CD4-positive, CD25-positive, alpha-beta regulatory T cell (primary cell): ENCODE data around the gene MICAL2. TPM values are rescaled to one million over a fixed set of nuclear protein-coding genes. Genes with fewer than 3 reads are reported as not detected.

Experiments
- ATAC-seq, 2 donors: fragments of 150-1000 bp; cut with Tn5 transposase; one replicate each; pipeline ENCODE4 v1.10.0; 2021; ENCODE audit warnings: low read depth in 2 of 2, moderate number of reproducible peaks in 2 of 2, moderate library complexity in 1 of 2
- DNase-seq, 3 donors: peaks; one replicate each; pipeline versions ENCODE4 v3.0.0 to v3.0.0-alpha.2; 2012 to 2022; ENCODE audit warnings: mixed read lengths in 1 of 3
- H3K27ac ChIP-seq: one replicate; pipeline ENCODE4 v1.7.0; 2013; ENCODE audit warnings: mild to moderate bottlenecking, low read length; ENCODE audit not compliant: insufficient read depth, poor library complexity, severe bottlenecking
- H3K27me3 ChIP-seq: one replicate; pipeline ENCODE4 v1.7.0; 2013; ENCODE audit warnings: low read length; ENCODE audit not compliant: control insufficient read depth, insufficient read depth
- H3K36me3 ChIP-seq: one replicate; pipeline ENCODE4 v1.7.0; 2013; ENCODE audit warnings: mild to moderate bottlenecking, low read length, moderate library complexity; ENCODE audit not compliant: control insufficient read depth, insufficient read depth
- H3K4me1 ChIP-seq: 2 replicates; pipeline ENCODE4 v1.7.0; 2013; ENCODE audit warnings: mild to moderate bottlenecking, low read length; ENCODE audit not compliant: insufficient read depth, control insufficient read depth, poor library complexity, severe bottlenecking
- H3K4me3 ChIP-seq: one replicate; pipeline ENCODE4 v1.7.0; 2013; ENCODE audit warnings: low read depth, mild to moderate bottlenecking, low read length, moderate library complexity
- H3K9me3 ChIP-seq, 2 experiments: 1 replicate in 1 of 2; 2 replicates in 1 of 2; pipeline ENCODE4 v1.7.0; 2013; ENCODE audit warnings: low read length in 2 of 2, mild to moderate bottlenecking in 1 of 2, moderate library complexity in 1 of 2; ENCODE audit not compliant: control insufficient read depth in 2 of 2
- H3K27ac Mint-ChIP-seq, 3 donors: one replicate each; pipeline ENCODE4 v1.8.0; 2020 to 2022; ENCODE audit warnings: mild to moderate bottlenecking in 3 of 3, mixed read lengths in 3 of 3, moderate library complexity in 2 of 3
- H3K27me3 Mint-ChIP-seq: one replicate; pipeline ENCODE4 v1.8.0; 2022; ENCODE audit warnings: mild to moderate bottlenecking, mixed read lengths
- H3K36me3 Mint-ChIP-seq: one replicate; pipeline ENCODE4 v1.8.0; 2020; ENCODE audit warnings: mixed read lengths
- H3K4me1 Mint-ChIP-seq, 4 donors: one replicate each; pipeline ENCODE4 v1.8.0; 2020 to 2022; ENCODE audit warnings: mixed read lengths in 4 of 4, mild to moderate bottlenecking in 1 of 4
- H3K4me3 Mint-ChIP-seq, 4 donors: one replicate each; pipeline ENCODE4 v1.8.0; 2020 to 2022; ENCODE audit warnings: mild to moderate bottlenecking in 4 of 4, mixed read lengths in 4 of 4, moderate library complexity in 3 of 4
- H3K9me3 Mint-ChIP-seq, 7 donors: one replicate each; pipeline ENCODE4 v1.8.0; 2020 to 2022; ENCODE audit warnings: mixed read lengths in 7 of 7, mild to moderate bottlenecking in 3 of 7, moderate library complexity in 2 of 7
- polyA plus RNA-seq, 4 donors: library from polyadenylated mRNA; unstranded; fragments of 300-500 nt; fragmentation: Illumina TruSeq; gene quantifications; one replicate each; pipeline ENCODE4 v1.2.3, GENCODE V29; 2021
- total RNA-seq: library from RNA; stranded (reverse); gene quantifications from one replicate; pipeline ENCODE4 v1.2.3, GENCODE V29; 2022

The MICAL2 gene
- total and polyA plus RNA-seq, 5 donors from 2014 or later = 15.9 to 67.5 (median 24.4) TPM

- Mint-ChIP-seq H3K4me3 (no peak overlapping the region), H3K9me3 (peaks cover 0 to 3% (median 0%) of the 10 kb centered on the region in 7 donors), H3K4me1 (no peaks in the 10 kb centered on the region), H3K27me3 (peaks cover 14% of the 10 kb centered on the region), H3K27ac (no peak overlapping the region), H3K36me3 (no peaks in the 10 kb centered on the region)
- DNase-seq = no peak
- no peak overlapping the region for H3K4me3 ChIP-seq
- no peak overlapping the region for H3K27ac ChIP-seq
- H3K36me3 ChIP-seq = no peaks in the 10 kb centered on the region
- no peaks in the 10 kb centered on the region for H3K4me1 ChIP-seq
- H3K27me3 ChIP-seq = no peaks in the 10 kb centered on the region
- no peaks in the 10 kb centered on the region for H3K9me3 ChIP-seq
- no peak for ATAC-seq
These were observed 35.7 kb upstream of the MICAL2 start for GRCh38 chr11:12074529-12075195.

- no peak overlapping the region for H3K27ac ChIP-seq
- Mint-ChIP-seq H3K9me3 (peaks cover 0 to 3% (median 0%) of the 10 kb centered on the region in 7 donors), H3K27ac (no peak overlapping the region), H3K36me3 (no peaks in the 10 kb centered on the region), H3K27me3 (peaks cover 14% of the 10 kb centered on the region), H3K4me1 (no peaks in the 10 kb centered on the region), H3K4me3 (no peak overlapping the region)
- no peak overlapping the region for H3K4me3 ChIP-seq
- H3K27me3 ChIP-seq = no peaks in the 10 kb centered on the region
- DNase-seq = no peak
- no peaks in the 10 kb centered on the region for H3K36me3 ChIP-seq
- ATAC-seq = no peak
- H3K9me3 ChIP-seq = no peaks in the 10 kb centered on the region
- H3K4me1 ChIP-seq = no peaks in the 10 kb centered on the region
These were observed 35.1 kb upstream of the MICAL2 start for GRCh38 chr11:12075291-12075690.

GRCh38 chr11:12075822-12076821 is 34.3 kb upstream of the MICAL2 start:
- Histone ChIP-seq H3K27ac (no peak overlapping the region), H3K9me3 (no peaks in the 10 kb centered on the region), H3K4me1 (no peaks in the 10 kb centered on the region), H3K27me3 (no peaks in the 10 kb centered on the region), H3K4me3 (no peak overlapping the region), H3K36me3 (no peaks in the 10 kb centered on the region)
- H3K4me3 Mint-ChIP-seq = no peak overlapping the region
- H3K9me3 Mint-ChIP-seq = peaks cover 0 to 3% (median 0%) of the 10 kb centered on the region in 7 donors
- ATAC-seq (no peak), DNase-seq (no peak)
- peaks cover 14% of the 10 kb centered on the region for H3K27me3 Mint-ChIP-seq
- no peaks in the 10 kb centered on the region for H3K4me1 Mint-ChIP-seq
- H3K27ac Mint-ChIP-seq = peak overlapping the region in 1 of 3 donors; percentile 39
- H3K36me3 Mint-ChIP-seq = no peaks in the 10 kb centered on the region

- H3K9me3 ChIP-seq = no peaks in the 10 kb centered on the region
These were observed 33.4 kb upstream of the MICAL2 start for GRCh38 chr11:12076840-12077534.

GRCh38 chr11:12077535-12078280 is 32.7 kb upstream of the MICAL2 start:
- Mint-ChIP-seq H3K4me1 (no peaks in the 10 kb centered on the region), H3K27ac (no peak overlapping the region), H3K36me3 (no peaks in the 10 kb centered on the region), H3K9me3 (peaks cover 0 to 2% (median 0%) of the 10 kb centered on the region in 7 donors), H3K27me3 (peaks cover 14% of the 10 kb centered on the region), H3K4me3 (no peak overlapping the region)
- no peak overlapping the region for H3K4me3 ChIP-seq
- H3K27ac ChIP-seq = no peak overlapping the region
- H3K27me3 ChIP-seq = no peaks in the 10 kb centered on the region
- ATAC-seq = no peak
- no peaks in the 10 kb centered on the region for H3K36me3 ChIP-seq
- DNase-seq = no peak
- no peaks in the 10 kb centered on the region for H3K9me3 ChIP-seq
- H3K4me1 ChIP-seq = no peaks in the 10 kb centered on the region

More at GRCh38 chr11:12076840-12077534, 33.4 kb upstream of the MICAL2 start:
- H3K4me3 ChIP-seq = no peak overlapping the region
- ATAC-seq (no peak), DNase-seq (no peak)
- H3K27me3 Mint-ChIP-seq = peaks cover 14% of the 10 kb centered on the region
- H3K36me3 Mint-ChIP-seq = no peaks in the 10 kb centered on the region
- H3K27ac ChIP-seq = no peak overlapping the region
- peaks cover 0 to 3% (median 0%) of the 10 kb centered on the region in 7 donors for H3K9me3 Mint-ChIP-seq
- H3K27ac Mint-ChIP-seq = no peak overlapping the region
- H3K4me1 Mint-ChIP-seq = no peaks in the 10 kb centered on the region
- no peaks in the 10 kb centered on the region for H3K36me3 ChIP-seq
- no peaks in the 10 kb centered on the region for H3K4me1 ChIP-seq
- H3K27me3 ChIP-seq = no peaks in the 10 kb centered on the region
- no peak overlapping the region for H3K4me3 Mint-ChIP-seq

GRCh38 chr11:12079726-12080556 is 30.4 kb upstream of the MICAL2 start:
- Mint-ChIP-seq H3K36me3 (no peaks in the 10 kb centered on the region), H3K27ac (no peak overlapping the region), H3K4me3 (no peak overlapping the region), H3K27me3 (peaks cover 14% of the 10 kb centered on the region), H3K9me3 (no peaks in the 10 kb centered on the region), H3K4me1 (peaks cover 0 to 4% (median 0%) of the 10 kb centered on the region in 4 donors)
- Histone ChIP-seq H3K9me3 (no peaks in the 10 kb centered on the region), H3K4me1 (no peaks in the 10 kb centered on the region), H3K36me3 (no peaks in the 10 kb centered on the region), H3K27ac (no peak overlapping the region), H3K4me3 (no peak overlapping the region), H3K27me3 (no peaks in the 10 kb centered on the region)
- ATAC-seq (no peak), DNase-seq (no peak)
